Stimulated activated CD8-positive, alpha-beta memory T cell treated with anti-CD3 and anti-CD28 coated beads, Interleukin-2, amount 100 ng/mL, for 1 hour (primary cell): ENCODE results near the gene PRKN.

Experiments used
- DNase-seq, 2 donors: peaks; one replicate each; pipeline ENCODE4 v3.0.0-alpha.2; 2020; ENCODE audit warnings: low read depth in 2 of 2

Gene PRKN

GRCh38 chr6:162239330-162239729 is 488.2 kb downstream of the PRKN start:
- DNase-seq = no peak

GRCh38 chr6:162238675-162239074 is 488.9 kb downstream of the PRKN start:
- no peak for DNase-seq

- no peak for DNase-seq
These were observed 490.2 kb downstream of the PRKN start for GRCh38 chr6:162237331-162237730.

GRCh38 chr6:162234631-162235030 is 492.9 kb downstream of the PRKN start:
- DNase-seq = no peak

GRCh38 chr6:162230147-162230752 is 497.3 kb downstream of the PRKN start:
- no peak for DNase-seq

- no peak for DNase-seq
These were observed 498.5 kb downstream of the PRKN start for GRCh38 chr6:162229093-162229492.

GRCh38 chr6:162226803-162227202 is 500.8 kb downstream of the PRKN start:
- DNase-seq = no peak

GRCh38 chr6:162222521-162222920 is 505.0 kb downstream of the PRKN start:
- no peak for DNase-seq

GRCh38 chr6:162220876-162221275 is 506.7 kb downstream of the PRKN start:
- no peak for DNase-seq

GRCh38 chr6:162219266-162219665 is 508.3 kb downstream of the PRKN start:
- DNase-seq = no peak

GRCh38 chr6:162217811-162218493 is 509.6 kb downstream of the PRKN start:
- DNase-seq = no peak

GRCh38 chr6:162217058-162217457 is 510.5 kb downstream of the PRKN start:
- DNase-seq = no peak

- no peak for DNase-seq
These were observed 515.8 kb downstream of the PRKN start for GRCh38 chr6:162211777-162212176.

GRCh38 chr6:162211022-162211421 is 516.5 kb downstream of the PRKN start:
- no peak for DNase-seq

- no peak for DNase-seq
These were observed 524.3 kb downstream of the PRKN start for GRCh38 chr6:162203287-162203686.

- DNase-seq = no peak
These were observed 526.4 kb downstream of the PRKN start for GRCh38 chr6:162200945-162201690.

GRCh38 chr6:162200041-162200440 is 527.5 kb downstream of the PRKN start:
- no peak for DNase-seq

GRCh38 chr6:162198925-162199324 is 528.6 kb downstream of the PRKN start:
- no peak for DNase-seq

GRCh38 chr6:162198076-162198475 is 529.5 kb downstream of the PRKN start:
- no peak for DNase-seq

- no peak for DNase-seq
These were observed 532.1 kb downstream of the PRKN start for GRCh38 chr6:162195441-162195840.

GRCh38 chr6:162190981-162191380 is 536.6 kb downstream of the PRKN start:
- DNase-seq = no peak

GRCh38 chr6:162187168-162187935 is 540.2 kb downstream of the PRKN start:
- no peak for DNase-seq
